AG20443 (cell line): ENCODE results near the gene LRRTM3.

Experiments used
- DNase-seq: peaks from one replicate; pipeline ENCODE4 v3.0.0; 2012; ENCODE audit warnings: low spot score, mixed read lengths

LRRTM3 gene

GRCh38 chr10:67119651-67120050 lies 193.8 kb downstream of the LRRTM3 start:
- DNase-seq = no peak

GRCh38 chr10:67127441-67127840 lies 201.6 kb downstream of the LRRTM3 start:
- no peak for DNase-seq

DNA sequence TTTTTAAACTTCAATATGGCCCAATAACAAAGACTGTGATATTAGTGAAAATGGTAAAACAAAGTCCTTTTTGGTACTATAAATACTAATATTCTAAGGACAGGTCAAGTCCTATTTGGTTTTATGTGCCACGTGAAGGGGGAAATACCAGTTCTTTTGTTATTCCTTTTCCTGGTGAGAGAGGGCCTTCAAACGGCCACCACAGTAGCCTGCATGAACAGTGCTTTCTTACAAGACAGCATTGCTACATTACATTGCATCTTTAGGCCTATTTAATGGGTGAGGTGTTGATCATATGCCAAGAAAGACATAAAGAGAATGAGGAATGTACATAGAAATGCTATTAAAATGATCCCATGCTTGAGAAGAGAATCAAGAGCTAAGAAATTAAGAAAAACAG lies 214.8 kb downstream of the LRRTM3 start:
- DNase-seq = no peak

DNA sequence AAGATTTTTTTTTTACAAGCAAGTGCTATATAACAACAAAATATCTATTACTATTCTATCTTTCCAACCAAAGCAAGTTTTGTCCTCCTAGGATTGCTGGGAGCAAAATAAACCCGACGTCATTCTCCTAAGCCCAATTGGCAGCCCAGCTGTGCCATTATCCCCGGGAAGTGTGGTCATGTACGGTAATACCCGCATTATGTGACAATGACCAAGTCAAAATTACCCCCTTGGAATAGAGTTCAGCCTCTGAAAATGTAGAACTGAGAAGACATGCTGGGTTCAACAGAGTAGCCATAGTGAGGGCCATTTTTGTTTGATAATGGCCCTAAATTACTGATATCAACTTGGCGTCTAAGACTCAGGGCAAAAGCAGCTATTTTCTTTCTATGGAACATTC lies 215.5 kb downstream of the LRRTM3 start:
- DNase-seq = no peak

GRCh38 chr10:67144530-67144929 lies 218.7 kb downstream of the LRRTM3 start:
- DNase-seq = no peak
